ENCODE data around the gene FUT7.

The FUT7 gene, protein sequence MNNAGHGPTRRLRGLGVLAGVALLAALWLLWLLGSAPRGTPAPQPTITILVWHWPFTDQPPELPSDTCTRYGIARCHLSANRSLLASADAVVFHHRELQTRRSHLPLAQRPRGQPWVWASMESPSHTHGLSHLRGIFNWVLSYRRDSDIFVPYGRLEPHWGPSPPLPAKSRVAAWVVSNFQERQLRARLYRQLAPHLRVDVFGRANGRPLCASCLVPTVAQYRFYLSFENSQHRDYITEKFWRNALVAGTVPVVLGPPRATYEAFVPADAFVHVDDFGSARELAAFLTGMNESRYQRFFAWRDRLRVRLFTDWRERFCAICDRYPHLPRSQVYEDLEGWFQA

DNA sequence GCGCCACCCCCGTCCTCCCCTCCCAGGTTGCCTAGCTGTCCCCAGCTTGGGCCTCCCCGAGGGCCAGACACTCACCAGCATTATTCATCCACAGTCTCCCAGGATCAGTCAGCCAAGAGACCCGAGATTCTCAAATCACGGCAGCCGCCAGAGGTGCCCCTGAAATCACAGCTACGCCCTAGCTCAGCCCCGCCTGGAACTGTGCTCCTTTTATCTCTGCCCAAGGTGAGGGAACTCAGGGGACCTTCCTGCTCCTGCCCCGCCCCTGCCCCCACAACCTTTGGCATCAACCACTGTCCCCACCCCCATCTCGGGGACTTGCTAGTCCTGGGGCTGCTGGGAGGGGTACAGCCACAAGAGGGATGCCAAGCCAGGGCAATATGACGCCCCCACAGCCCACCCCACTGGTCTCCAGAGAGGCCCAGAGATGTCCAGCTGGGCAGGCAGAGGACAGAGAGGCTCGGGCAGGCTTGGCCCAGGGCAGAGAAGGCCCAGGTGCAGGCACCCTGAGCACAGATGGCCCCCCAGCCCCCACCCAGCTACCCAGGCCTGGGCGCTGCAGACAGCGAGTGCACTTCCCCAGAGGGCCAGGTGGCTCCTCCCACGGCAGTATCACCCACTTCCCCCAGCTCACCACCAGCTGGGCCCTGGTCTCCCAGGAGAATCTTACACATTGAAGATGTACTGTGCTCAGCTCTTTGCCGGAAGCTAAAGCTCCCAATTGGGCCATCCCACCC is at the start of gene FUT7:
Gene FUT7 (minus strand): TSS at position 185 of the 737 bp plus-strand sequence. CDS start 97 bp downstream, at position 88.
- in situ Hi-C loops (cut with MboI; ENCODE audit: low sequenced_read_pairs) = loop anchor here (25.0 kb wide), 1 partner anchor 245 kb away; the partner anchor contains the start of genes CCDC183 and TMEM141

DNA sequence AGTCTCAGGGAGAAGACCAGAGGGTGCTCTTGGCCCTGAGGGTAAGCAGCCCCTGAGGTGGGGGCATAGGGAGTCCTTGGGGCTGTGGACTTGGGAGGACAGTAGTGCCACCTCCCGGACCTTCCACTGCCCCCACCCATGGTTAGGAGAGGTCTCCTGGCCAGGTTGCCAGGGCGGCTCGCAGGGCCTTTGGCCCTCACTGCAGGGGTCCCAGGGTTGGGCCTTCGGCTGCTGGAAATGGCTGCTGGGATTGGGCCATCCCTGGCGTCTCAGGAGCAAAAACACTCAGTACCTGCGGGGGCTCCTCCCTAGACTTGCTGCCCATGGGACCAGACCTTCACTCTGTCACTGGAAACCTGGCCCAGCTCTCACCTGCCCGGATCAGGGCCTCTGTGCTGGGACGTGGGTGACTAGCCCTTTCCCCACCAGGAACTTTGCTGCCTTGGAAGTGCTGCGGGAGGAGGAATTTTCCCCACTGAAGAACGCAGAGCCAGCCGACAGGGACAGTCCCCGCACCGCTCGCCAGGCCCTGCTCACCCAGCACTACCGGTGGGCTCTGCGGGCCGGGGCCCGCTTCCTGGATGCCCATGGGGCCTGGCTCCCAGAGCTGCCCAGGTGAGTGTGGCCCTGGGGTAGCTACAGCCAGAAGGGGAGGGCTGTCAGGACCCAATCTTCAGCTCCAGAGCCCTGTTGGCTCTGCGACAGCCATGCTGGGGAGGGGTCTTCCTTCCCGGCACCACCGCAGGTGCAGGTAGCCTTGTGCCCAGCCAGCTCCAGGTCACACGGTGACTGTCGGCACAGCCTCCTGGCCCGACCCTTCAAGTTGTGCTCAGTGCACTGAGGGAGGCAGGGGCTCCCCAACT is 48.6 kb upstream of the FUT7 start:
- in situ Hi-C loops (cut with MboI; ENCODE audit: low sequenced_read_pairs) = no loop called here

DNA sequence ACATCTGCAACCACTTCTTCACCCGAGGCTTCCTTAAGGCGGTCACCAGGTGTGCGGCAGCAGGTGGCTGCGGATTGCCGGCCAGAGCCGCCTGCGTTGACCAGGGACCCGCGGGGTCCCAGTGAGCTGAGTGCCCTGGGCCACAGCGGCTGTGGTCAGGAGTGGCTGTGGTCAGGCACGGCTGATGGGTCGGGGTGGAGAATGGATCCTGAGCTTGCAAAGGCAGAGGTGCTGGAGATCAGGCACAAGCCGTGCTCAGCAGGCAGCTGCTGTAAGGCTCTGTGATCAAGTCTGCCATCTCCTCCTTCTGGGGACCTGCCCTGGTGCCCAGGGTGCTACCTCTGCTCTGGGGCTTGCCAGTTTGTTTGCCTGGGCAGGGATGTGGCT is 47.5 kb upstream of the FUT7 start:
- in situ Hi-C loops (cut with MboI; ENCODE audit: low sequenced_read_pairs) = no loop called here

DNA sequence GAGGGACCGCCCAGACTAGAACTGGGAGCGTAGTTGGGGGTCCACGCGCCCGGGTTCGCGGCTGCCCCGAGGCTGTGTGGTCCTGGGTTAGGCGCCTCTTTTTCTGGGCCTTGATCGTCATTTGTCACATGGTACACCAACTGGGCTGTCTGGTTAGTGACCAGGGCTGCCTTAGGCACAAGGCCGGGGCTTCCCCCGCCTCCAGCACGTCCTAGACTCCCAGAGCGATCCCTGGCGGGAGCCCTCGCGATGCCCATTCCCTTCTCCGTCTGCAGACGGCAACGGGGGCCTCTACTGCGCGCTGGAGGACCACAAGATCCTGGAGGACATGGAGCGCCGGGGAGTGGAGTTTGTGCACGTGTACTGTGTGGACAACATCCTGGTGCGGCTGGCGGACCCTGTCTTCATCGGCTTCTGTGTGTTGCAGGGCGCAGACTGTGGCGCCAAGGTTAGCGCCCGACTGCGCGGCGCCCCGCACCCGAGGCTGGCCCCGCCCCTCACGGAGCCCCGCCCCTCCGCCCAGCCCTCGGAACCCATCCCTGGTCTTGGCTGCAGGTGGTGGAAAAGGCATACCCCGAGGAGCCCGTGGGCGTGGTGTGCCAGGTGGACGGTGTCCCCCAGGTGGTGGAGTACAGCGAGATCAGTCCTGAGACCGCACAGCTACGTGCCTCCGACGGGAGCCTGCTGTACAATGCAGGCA is 47.0 kb upstream of the FUT7 start:
- in situ Hi-C loops (cut with MboI; ENCODE audit: low sequenced_read_pairs) = no loop called here

DNA sequence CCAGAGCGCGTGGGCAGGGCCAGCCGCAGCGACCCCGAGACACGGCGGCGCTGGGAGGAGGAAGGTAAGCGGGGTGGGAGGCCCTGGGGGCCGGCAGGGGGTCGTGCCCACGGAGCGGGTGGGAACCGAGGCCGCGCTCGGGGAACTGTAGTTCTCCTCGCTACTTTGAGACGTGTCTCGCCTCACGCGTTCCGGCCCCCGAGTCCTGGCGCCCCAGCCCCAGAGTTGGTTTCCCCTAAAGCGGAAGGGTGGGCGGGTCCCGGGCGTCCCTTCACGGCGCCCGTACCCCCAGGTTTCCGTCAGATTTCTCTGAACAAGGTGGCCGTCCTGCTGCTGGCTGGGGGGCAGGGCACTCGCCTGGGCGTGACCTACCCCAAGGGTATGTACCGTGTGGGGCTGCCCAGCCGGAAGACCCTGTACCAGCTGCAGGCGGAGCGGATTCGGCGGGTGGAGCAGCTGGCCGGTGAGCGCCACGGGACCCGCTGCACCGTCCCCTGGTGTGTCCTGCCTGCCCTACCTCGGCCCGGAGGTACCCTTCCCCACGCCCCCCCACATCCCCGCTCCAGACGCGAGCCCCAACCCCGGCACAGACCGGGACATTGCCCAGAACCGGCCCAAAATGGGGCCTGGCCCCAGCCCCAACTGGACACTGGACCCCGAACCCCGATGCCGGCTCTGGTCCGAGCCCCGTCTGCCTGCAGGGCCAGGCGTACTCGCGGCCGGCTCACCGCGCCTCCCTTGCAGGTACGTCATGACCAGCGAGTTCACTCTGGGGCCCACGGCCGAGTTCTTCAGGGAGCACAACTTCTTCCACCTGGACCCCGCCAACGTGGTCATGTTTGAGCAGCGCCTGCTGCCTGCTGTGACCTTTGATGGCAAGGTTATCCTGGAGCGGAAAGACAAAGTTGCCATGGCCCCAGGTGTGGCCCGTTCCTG is 46.1 kb upstream of the FUT7 start:
- in situ Hi-C loops (cut with MboI; ENCODE audit: low sequenced_read_pairs) = no loop called here

DNA sequence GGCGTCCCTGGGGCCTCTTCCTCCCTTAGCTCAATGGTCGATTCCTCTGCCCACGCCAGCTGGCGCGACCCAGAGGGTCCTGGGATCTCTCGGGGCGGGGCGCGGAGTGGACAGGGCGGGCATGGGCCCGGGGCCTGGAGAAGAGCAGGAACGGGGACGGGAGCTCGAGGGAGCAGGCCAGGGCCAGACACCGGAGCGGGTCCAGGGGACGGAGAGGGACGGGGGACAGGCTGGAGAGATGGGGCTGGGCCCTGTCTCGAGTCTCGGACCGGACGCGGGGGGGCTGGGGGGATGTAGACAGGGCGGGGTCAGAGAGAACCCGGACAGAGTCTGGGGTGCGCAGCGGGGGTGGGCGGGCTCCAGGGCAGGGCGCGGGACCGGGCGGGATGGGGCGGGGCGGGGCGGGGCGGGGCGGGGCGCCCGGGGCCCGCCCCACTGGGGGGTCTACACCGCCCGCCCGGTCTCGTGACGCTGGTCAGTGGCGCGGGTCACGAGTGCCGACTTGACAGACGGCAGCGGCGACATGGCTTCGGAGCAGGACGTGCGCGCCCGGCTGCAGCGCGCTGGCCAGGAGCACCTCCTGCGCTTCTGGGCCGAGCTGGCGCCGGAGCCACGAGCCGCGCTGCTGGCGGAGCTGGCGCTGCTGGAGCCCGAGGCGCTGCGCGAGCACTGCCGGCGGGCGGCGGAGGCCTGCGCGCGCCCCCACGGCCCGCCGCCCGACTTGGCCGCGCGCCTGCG is 45.3 kb upstream of the FUT7 start, which contains the start of gene UAP1L1:
Gene UAP1L1 (plus strand): TSS at position 508 of the 738 bp plus-strand sequence. CDS start 16 bp downstream, at position 524.
- in situ Hi-C loops (cut with MboI; ENCODE audit: low sequenced_read_pairs) = no loop called here

DNA sequence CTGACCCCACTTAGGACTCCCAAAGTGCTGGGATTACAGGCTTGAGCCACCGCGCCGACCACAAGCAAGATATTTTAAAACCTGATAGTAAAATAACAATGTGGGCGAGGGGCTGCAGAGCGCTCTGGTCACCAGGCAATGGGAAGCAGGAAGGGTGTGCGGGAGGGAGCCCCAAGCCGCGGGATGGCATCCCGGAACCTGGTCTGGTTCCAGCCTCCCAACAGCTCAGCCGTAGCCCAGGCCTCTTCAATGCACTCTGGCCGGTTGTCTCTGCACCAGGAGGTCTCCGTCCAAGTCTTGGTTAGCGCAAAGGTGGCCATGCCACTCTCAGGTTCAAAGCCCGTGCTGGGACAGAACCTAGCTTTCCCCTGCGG is 44.7 kb upstream of the FUT7 start:
- in situ Hi-C loops (cut with MboI; ENCODE audit: low sequenced_read_pairs) = no loop called here

DNA sequence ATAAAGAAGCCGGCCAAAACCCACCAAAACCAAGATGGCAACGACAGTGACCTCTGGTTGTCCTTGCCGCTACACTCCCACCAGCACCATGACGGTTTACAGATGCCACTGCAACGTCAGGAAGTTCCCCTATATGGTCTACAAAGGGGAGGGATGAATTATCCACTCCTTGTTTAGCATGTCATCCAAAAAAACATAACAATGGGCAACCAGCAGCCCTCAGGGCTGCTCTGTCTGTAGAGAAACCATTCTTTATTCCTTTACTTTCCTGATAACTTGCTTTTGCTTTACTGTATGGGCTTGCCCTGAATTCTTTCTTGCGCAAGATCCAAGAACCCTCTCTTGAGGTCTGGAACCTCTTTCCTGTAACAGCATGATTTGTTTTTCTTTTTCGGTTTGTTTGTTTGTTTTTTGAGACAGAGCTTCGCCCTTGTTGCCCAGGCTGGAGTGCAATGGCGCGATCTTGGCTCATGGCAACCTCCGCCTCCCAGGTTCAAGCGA is 43.4 kb upstream of the FUT7 start:
- in situ Hi-C loops (cut with MboI; ENCODE audit: low sequenced_read_pairs) = no loop called here

DNA sequence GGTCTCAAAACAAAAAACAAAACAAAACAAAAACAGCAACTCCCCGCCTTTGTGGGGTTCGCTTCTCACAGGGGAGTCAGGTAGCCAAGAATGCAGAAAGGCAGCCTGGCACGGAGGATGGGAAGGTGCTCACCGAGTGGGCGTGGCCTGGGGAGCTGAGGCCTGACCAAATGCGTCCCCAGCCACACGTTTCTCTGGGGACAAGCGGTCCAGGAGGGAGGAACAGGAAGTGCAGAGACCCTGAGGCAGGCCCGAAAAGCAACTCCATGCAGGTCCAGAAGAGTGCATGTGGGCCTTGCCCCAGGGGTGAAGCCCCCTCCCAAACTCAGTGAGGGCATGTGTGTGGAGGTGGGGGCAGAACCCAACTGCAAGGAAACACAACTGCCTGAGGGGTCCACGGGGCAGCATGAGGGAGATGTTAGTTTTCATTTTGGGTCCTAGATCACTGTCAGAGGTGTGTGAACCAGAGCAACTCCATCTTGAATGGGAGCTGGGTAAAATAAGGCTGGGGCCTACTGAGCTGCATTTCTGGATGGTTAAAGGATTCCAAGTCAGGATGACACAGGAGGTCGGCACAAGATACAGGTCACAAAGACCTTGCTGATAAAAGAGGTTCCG is 42.9 kb upstream of the FUT7 start:
- in situ Hi-C loops (cut with MboI; ENCODE audit: low sequenced_read_pairs) = no loop called here

DNA sequence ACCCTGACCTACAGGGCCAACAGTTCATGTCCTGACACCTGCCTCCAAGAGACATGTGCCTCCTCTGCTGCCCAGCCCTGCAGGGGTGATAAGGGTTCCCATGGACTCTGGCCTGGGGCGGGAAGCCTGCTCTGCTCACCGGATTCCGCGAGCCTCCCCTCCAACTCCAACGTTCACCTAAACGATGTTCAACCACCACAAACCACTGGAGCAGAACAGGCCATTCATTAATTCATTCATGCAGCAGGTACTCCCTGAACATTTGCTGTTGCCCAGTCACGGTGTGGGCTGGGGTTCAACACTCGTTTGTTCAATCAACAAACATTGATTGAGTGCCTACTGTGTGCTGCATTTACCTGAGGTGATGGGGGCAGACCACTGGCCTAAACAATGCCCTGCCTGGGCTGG is 42.1 kb upstream of the FUT7 start:
- in situ Hi-C loops (cut with MboI; ENCODE audit: low sequenced_read_pairs) = no loop called here

DNA sequence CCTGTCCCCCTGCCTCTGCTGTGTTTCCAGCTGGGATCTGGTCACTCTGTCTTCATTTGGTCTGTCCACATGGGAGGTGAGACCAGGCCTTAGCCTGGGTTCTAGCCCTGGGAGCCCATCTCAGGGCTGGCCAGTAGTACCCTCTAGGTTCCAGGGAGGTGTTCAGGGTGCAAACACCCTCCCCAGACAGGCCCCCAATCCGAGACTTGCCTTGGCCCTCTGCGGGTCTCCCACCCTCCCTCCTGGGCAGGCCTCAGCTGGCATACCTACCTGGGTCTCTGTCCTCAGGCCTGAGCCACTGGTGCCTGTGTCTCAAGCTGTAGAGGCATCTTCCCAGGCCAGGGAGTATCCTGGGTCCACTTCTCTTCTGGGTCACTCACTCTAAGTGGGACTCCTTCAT is 39.4 kb upstream of the FUT7 start:
- in situ Hi-C loops (cut with MboI; ENCODE audit: low sequenced_read_pairs) = no loop called here

DNA sequence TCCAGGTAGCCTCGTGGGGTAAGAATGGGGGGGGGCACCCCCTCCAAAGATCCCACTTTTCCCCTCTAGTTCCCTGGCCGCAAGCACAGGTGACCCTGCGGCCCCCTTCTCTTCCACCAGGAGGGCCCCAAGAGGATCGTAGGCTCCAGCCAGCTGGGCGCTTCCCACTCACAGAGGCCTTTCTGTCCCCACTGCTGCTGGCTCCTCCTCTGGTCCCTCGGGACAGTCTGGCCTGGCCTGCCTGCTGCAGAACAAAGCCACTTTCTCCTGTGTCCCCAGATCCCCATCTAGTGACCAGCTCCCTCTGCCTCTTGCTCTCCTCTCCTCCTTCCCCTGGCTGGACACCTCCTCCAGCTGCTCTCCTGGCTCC is 39.0 kb upstream of the FUT7 start:
- in situ Hi-C loops (cut with MboI; ENCODE audit: low sequenced_read_pairs) = no loop called here

DNA sequence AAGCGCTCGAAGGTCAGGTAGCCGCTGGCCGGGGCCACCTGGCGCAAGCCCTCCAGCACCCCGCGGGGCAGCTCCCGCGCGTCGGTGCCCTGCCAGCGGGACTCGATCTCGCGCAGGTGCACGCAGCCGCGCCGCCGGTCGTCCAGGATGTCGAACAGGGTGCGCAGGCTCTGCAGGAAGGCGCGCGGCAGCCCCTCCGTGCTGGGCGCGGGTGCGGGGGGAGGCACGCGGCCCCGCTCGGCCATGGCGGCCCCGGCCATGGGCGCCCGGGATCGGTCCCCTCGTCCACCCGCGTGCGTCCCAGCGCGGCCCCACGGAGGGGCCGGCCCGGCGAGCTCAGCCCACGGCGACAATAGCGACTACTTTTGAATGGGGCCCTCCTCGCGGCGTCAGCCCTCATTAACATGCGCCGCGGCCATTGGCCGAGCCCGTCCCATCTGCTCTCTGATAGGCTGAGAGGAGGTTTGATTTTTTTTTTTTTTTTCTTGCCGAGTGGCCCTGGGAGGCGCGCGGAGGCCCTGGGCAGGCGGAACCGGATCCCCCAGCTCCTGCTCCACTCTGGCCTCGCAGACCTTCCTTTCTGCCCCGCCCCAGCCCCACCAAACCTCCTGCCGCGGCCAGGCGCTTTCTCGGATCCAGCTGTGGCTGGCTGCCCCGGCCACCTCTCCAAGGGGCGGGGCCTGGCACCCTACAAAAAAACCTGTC is 38.5 kb upstream of the FUT7 start, which contains the start of gene SAPCD2:
Gene SAPCD2 (minus strand): TSS at position 357 of the 705 bp plus-strand sequence. CDS start 97 bp downstream, at position 260.
- in situ Hi-C loops (cut with MboI; ENCODE audit: low sequenced_read_pairs) = no loop called here

DNA sequence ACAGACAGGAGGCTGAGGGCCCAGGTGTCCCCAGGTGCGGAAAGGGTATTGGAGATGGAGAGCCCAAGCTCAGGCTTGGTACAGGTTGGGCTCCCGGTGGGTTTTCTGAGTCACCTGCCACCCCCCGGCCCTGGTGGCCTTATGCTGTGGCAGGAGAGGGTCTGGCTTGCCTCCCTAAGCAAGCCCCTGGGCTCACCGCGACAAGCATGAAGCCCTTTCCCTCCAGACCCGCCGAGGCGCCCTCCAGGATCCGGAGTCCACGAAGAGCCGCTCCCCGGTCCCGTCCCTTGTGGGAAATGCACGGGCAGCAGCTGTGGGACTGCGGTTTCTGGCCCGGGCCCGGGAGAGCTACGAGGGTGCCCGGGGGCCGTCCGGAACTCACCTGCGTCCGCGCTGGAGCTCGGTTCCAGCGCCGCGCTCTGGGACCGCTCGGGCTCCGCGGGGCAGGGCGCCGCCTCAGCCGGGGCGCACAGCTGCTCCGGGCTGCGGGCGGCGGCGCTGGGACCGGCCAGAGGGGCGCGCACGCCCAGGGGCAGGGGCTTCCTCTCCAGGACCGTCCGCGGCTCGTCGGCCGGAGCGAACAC is 37.7 kb upstream of the FUT7 start:
- in situ Hi-C loops (cut with MboI; ENCODE audit: low sequenced_read_pairs) = no loop called here

DNA sequence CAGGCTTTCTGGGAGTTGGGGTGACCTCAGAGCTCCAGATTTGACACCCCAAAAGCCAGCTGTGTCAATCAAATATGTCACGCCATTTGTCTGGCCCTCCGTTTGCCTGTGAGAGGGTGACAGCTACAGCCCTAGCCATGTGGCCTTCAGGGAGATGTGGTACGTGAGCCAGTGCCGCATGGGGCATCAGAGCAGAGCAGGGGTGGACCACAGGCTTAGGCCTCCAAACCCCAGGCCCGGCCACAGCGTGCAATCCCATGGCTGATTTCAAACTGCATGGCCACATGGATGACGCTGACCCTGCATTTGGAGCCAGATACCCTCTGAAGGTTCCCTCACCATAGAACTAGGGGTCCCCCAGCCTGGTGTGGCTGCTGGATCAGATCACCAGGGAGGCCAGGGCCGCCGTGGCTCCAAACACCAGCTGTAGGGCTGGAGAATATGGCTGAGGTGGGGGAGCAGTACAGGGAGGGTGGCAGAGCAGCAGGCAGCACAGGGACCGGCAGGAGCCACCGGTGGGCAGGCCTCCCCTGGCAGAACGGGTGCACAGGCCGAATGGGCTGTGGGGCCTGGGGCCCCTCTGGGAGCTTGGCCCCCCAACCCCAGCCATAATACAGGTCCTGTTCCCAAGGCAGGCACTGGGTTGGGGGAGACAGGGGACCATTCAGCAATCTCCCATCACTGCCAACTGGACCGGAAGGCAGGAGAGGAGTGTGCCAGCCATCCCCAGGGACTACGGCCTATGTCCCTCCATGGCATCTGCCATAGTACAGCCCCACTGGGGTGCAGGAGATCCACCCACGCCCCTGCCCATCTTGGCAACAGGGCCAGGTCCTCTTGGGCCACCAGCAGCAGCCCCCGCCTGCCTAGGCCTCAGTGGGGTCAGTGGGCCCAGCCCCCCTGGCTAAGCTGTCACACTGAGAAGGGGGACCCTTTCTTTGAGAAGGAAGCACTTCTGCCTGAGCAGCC is 36.9 kb upstream of the FUT7 start:
- in situ Hi-C loops (cut with MboI; ENCODE audit: low sequenced_read_pairs) = no loop called here
